ENCODE results near the gene SDK1. TPM values are rescaled to one million over a fixed set of nuclear protein-coding genes. Genes with fewer than 3 reads are reported as not detected.

SDK1 gene
- total RNA-seq, 4 donors from 2014 or later: 1.3 to 5.0 (median 2.0) TPM

DNA sequence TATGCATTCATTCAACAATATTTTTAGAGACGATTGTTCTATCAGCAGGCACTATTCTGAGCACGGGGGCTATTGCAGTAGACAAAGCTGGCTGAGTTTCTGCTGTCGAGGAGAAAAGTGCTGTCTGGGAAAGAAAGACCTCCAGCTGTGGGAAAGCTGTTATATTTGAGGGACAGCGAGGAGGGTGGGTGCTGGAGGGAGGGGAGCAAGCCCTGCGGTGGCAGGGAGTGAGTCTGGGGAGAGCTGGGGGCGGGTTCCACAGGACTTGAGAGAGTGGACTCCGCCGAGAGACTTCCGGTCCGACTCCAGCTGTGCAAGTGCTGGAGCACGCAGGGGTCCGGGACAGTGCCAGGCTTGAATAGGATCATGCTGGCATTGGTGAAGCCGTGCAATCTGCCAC, 778.9 kb downstream of the SDK1 start:
- no peak for DNase-seq
- no peaks in the 10 kb centered on the region for H3K27me3 ChIP-seq
- 83 to 89% methylated on average over 13 of the region's 13 CpGs for WGBS, 2 donors
- no peaks in the 10 kb centered on the region for H3K36me3 ChIP-seq
- TF ChIP-seq POLR2A (IDR thresholded peaks at IDR 0.05) (no peak), CTCF (IDR thresholded peaks at IDR 0.05) (no peak)
- intact Hi-C loops (cut with DNase I): no loop called here
- H3K9me3 ChIP-seq: no peaks in the 10 kb centered on the region
- H3K4me1 ChIP-seq: no peaks in the 10 kb centered on the region
- no peak overlapping the region for H3K4me3 ChIP-seq (replicated peaks in 1 of 3)
- no peak overlapping the region for H3K27ac ChIP-seq

GRCh38 chr7:4080954-4081353, 779.9 kb downstream of the SDK1 start:
- H3K9me3 ChIP-seq: no peaks in the 10 kb centered on the region
- no peaks in the 10 kb centered on the region for H3K4me1 ChIP-seq
- no peaks in the 10 kb centered on the region for H3K27me3 ChIP-seq
- intact Hi-C loops (cut with DNase I): no loop called here
- no peak overlapping the region for H3K4me3 ChIP-seq (replicated peaks in 1 of 3)
- TF ChIP-seq POLR2A (IDR thresholded peaks at IDR 0.05): no peak
- no peak for TF ChIP-seq CTCF (IDR thresholded peaks at IDR 0.05)
- H3K36me3 ChIP-seq: no peaks in the 10 kb centered on the region
- H3K27ac ChIP-seq: no peak overlapping the region
- no peak for DNase-seq
- 92 to 95% methylated on average over 13 of the region's 13 CpGs for WGBS, 2 donors

GRCh38 chr7:4083513-4083912, 782.5 kb downstream of the SDK1 start:
- DNase-seq: no peak
- TF ChIP-seq CTCF (IDR thresholded peaks at IDR 0.05): no peak
- TF ChIP-seq POLR2A (IDR thresholded peaks at IDR 0.05): no peak
- Histone ChIP-seq H3K27ac (no peak overlapping the region), H3K4me1 (no peaks in the 10 kb centered on the region), H3K27me3 (no peaks in the 10 kb centered on the region), H3K4me3 (replicated peaks in 1 of 3) (no peak overlapping the region), H3K9me3 (no peaks in the 10 kb centered on the region), H3K36me3 (no peaks in the 10 kb centered on the region)
- WGBS, 2 donors: 81 to 91% methylated on average over 1 of the region's 1 CpG
- intact Hi-C loops (cut with DNase I): no loop called here

- Histone ChIP-seq H3K27ac (no peak overlapping the region), H3K4me3 (replicated peaks in 1 of 3) (no peak overlapping the region), H3K9me3 (no peaks in the 10 kb centered on the region), H3K36me3 (no peaks in the 10 kb centered on the region), H3K27me3 (no peaks in the 10 kb centered on the region), H3K4me1 (no peaks in the 10 kb centered on the region)
- intact Hi-C loops (cut with DNase I): no loop called here
- TF ChIP-seq CTCF (IDR thresholded peaks at IDR 0.05): no peak
- no peak for TF ChIP-seq POLR2A (IDR thresholded peaks at IDR 0.05)
- DNase-seq: no peak
- WGBS, 2 donors: 90 to 95% methylated on average over 6 of the region's 6 CpGs
These were observed 783.2 kb downstream of the SDK1 start for GRCh38 chr7:4084271-4084670.

GRCh38 chr7:4085937-4086691, 785.1 kb downstream of the SDK1 start:
- H3K9me3 ChIP-seq: no peaks in the 10 kb centered on the region
- no peaks in the 10 kb centered on the region for H3K4me1 ChIP-seq
- intact Hi-C loops (cut with DNase I): no loop called here
- WGBS, 2 donors: 91 to 93% methylated on average over 12 of the region's 12 CpGs
- no peak overlapping the region for H3K4me3 ChIP-seq (replicated peaks in 1 of 3)
- H3K36me3 ChIP-seq: no peaks in the 10 kb centered on the region
- TF ChIP-seq CTCF (IDR thresholded peaks at IDR 0.05) (no peak), POLR2A (IDR thresholded peaks at IDR 0.05) (no peak)
- no peak overlapping the region for H3K27ac ChIP-seq
- DNase-seq: no peak
- no peaks in the 10 kb centered on the region for H3K27me3 ChIP-seq
